ENCODE results near the gene H1-8.

Gene H1-8

DNA sequence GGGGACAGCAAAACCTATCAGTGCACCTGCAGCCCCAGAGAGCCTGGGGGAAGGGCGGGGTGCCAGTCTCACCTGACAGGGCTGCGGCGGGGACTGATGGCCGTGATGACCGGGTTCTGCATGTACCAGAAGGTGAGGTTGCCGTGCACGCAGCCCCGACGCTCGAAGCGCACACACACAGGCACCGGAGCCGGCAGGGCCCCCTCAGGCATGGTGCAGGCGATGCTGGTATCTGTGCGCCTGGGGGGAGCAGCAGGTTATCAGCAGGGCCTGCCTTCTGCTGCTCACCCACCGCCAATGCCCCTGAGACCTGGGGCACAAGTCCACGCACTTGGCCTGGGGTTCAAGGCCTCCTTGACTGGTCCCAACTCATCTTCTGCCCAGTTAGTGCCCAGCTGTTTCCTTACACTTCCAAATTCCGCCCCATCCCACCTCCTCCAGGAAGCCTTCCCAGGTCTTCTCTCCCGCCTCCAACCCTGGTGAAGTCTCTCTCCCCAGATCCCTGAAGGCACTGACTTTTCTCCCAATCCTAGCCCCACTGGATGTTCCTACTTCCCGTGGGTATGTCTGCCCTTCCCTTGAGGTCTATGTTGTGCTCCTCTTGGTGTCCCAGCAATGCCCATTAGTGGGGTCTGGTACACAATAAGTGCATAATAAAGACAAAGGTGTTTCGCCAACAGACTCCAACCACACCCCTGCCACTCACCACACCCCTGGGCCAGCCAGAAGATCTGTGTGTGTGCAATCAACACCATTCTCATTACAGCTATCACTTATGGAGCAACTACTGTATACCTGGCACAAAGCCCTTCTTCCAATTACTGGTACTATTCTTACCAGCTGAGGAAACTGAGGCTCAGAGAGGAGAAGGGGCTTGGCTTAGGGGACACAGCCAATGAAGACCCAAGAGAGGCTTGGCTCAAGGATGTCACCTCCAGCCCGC, 28.9 kb downstream of the H1-8 start:
- H3K9ac ChIP-seq (ENCODE audit: low read depth, low read length) = no peak overlapping the region
- H3K36me3 ChIP-seq (ENCODE audit: control insufficient read depth, insufficient read depth, low read length) = peaks cover 16% of the 10 kb centered on the region
- H3K4me3 ChIP-seq (ENCODE audit: low read depth, low read length) = no peak overlapping the region
- H3K4me1 ChIP-seq (ENCODE audit: control insufficient read depth, insufficient read depth, low read length) = no peaks in the 10 kb centered on the region
- H3K27me3 ChIP-seq (ENCODE audit: control insufficient read depth, insufficient read depth, low read length) = no peaks in the 10 kb centered on the region
- H3K9me3 ChIP-seq (ENCODE audit: control insufficient read depth, insufficient read depth, low read length) = no peaks in the 10 kb centered on the region

- no peaks in the 10 kb centered on the region for H3K27me3 ChIP-seq (ENCODE audit: control insufficient read depth, insufficient read depth, low read length)
- no peak overlapping the region for H3K9ac ChIP-seq (ENCODE audit: low read depth, low read length)
- no peaks in the 10 kb centered on the region for H3K4me1 ChIP-seq (ENCODE audit: control insufficient read depth, insufficient read depth, low read length)
- peaks cover 16% of the 10 kb centered on the region for H3K36me3 ChIP-seq (ENCODE audit: control insufficient read depth, insufficient read depth, low read length)
- no peak overlapping the region for H3K4me3 ChIP-seq (ENCODE audit: low read depth, low read length)
- no peaks in the 10 kb centered on the region for H3K9me3 ChIP-seq (ENCODE audit: control insufficient read depth, insufficient read depth, low read length)
Observed at GRCh38 chr3:129572603-129573002, 29.6 kb downstream of the H1-8 start.

DNA sequence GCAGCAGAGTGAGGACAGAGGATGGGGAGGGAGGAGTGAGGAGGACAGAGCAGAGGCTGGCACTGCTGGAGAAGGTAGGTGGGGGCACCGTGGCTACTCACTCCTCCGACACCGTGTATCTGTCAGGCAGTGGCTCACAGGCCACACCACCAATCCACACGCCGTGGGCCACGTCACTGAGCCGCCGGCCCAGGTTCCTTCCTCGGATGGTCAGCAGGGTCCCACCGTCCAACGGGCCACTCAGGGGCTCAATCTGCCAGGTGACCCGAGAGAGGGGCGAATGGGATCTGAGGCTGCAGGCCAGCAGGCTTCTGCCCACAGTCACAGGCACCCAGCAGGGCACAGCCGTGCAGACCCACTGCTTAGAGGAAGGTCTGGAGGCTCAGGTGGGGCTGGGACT, 30.5 kb downstream of the H1-8 start:
- no peaks in the 10 kb centered on the region for H3K4me1 ChIP-seq (ENCODE audit: control insufficient read depth, insufficient read depth, low read length)
- no peak overlapping the region for H3K9ac ChIP-seq (ENCODE audit: low read depth, low read length)
- no peaks in the 10 kb centered on the region for H3K9me3 ChIP-seq (ENCODE audit: control insufficient read depth, insufficient read depth, low read length)
- H3K27me3 ChIP-seq (ENCODE audit: control insufficient read depth, insufficient read depth, low read length) = no peaks in the 10 kb centered on the region
- H3K36me3 ChIP-seq (ENCODE audit: control insufficient read depth, insufficient read depth, low read length) = peaks cover 16% of the 10 kb centered on the region
- H3K4me3 ChIP-seq (ENCODE audit: low read depth, low read length) = no peak overlapping the region

DNA sequence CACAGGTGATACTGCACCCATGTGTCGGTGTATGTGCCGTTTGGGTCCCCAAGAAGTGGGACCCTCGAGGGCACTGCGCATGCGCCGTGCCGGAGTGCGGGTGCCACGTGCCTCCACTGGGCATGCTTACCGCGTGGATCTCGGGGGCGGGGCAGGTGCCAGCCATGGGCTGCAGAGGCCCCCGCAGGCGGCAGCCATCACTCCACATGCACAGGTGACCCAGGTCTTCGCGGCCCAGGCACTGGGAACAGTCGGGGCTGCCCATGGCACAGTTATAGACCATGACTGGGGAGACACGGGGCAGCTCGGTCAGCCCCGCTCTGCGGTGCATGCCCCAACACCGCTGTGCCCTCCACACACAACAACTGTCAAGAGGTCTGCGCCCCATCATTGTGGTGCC, 31.2 kb downstream of the H1-8 start:
- no peaks in the 10 kb centered on the region for H3K9me3 ChIP-seq (ENCODE audit: control insufficient read depth, insufficient read depth, low read length)
- no peak overlapping the region for H3K4me3 ChIP-seq (ENCODE audit: low read depth, low read length)
- no peaks in the 10 kb centered on the region for H3K4me1 ChIP-seq (ENCODE audit: control insufficient read depth, insufficient read depth, low read length)
- no peak overlapping the region for H3K9ac ChIP-seq (ENCODE audit: low read depth, low read length)
- H3K27me3 ChIP-seq (ENCODE audit: control insufficient read depth, insufficient read depth, low read length) = no peaks in the 10 kb centered on the region
- peaks cover 16% of the 10 kb centered on the region for H3K36me3 ChIP-seq (ENCODE audit: control insufficient read depth, insufficient read depth, low read length)

GRCh38 chr3:129575233-129575996, 32.4 kb downstream of the H1-8 start:
- Histone ChIP-seq H3K4me1 (ENCODE audit: control insufficient read depth, insufficient read depth, low read length) (no peaks in the 10 kb centered on the region), H3K4me3 (ENCODE audit: low read depth, low read length) (no peak overlapping the region), H3K9ac (ENCODE audit: low read depth, low read length) (no peak overlapping the region), H3K27me3 (ENCODE audit: control insufficient read depth, insufficient read depth, low read length) (no peaks in the 10 kb centered on the region), H3K36me3 (ENCODE audit: control insufficient read depth, insufficient read depth, low read length) (peaks cover 13% of the 10 kb centered on the region), H3K9me3 (ENCODE audit: control insufficient read depth, insufficient read depth, low read length) (no peaks in the 10 kb centered on the region)

DNA sequence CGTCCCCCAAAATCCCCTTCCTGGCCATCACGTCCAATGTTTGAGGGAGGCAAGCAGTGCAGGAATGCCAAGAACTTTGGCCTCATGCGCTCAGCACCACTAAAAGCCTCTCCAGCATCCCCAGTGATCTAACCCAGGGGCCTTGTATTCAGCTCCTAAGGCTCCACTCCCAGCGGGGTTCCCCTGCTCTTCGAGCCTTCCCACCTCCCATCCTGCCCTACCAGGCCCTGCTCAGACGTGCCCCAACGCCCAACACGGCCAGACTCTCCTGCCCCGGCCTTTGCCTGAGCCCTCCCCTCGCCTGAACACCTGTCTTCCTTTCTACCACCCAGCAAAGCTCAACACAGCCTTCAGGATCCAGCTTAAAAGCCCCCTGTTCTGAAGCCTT, 33.0 kb downstream of the H1-8 start:
- Histone ChIP-seq H3K4me1 (ENCODE audit: control insufficient read depth, insufficient read depth, low read length) (no peaks in the 10 kb centered on the region), H3K27me3 (ENCODE audit: control insufficient read depth, insufficient read depth, low read length) (no peaks in the 10 kb centered on the region), H3K36me3 (ENCODE audit: control insufficient read depth, insufficient read depth, low read length) (peaks cover 13% of the 10 kb centered on the region), H3K9ac (ENCODE audit: low read depth, low read length) (no peak overlapping the region), H3K9me3 (ENCODE audit: control insufficient read depth, insufficient read depth, low read length) (no peaks in the 10 kb centered on the region), H3K4me3 (ENCODE audit: low read depth, low read length) (no peak overlapping the region)

GRCh38 chr3:129576514-129577352, 33.8 kb downstream of the H1-8 start:
- H3K9ac ChIP-seq (ENCODE audit: low read depth, low read length) = no peak overlapping the region
- no peaks in the 10 kb centered on the region for H3K4me1 ChIP-seq (ENCODE audit: control insufficient read depth, insufficient read depth, low read length)
- no peak overlapping the region for H3K4me3 ChIP-seq (ENCODE audit: low read depth, low read length)
- H3K36me3 ChIP-seq (ENCODE audit: control insufficient read depth, insufficient read depth, low read length) = peaks cover 13% of the 10 kb centered on the region
- H3K27me3 ChIP-seq (ENCODE audit: control insufficient read depth, insufficient read depth, low read length) = no peaks in the 10 kb centered on the region
- H3K9me3 ChIP-seq (ENCODE audit: control insufficient read depth, insufficient read depth, low read length) = no peaks in the 10 kb centered on the region

DNA sequence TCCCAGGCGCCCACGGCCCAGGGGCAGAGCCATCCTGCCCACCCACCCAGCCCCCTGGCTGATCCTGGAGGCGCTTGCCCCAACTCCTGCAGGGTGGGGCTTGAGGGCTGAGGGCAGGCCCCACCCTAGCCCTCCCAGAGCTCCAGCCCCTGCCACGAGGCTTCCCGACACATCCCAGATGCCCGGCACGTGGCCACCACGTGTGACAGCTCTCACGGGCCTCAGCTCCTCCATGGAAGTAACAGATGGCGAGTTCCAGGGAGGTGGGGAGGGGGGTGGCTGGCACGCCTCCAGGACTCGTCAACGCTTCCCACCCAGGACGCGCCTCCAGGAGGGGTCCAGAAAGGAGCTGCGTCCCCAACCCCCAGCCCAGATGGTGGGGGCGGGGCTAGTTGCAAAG, 34.4 kb downstream of the H1-8 start:
- no peak overlapping the region for H3K9ac ChIP-seq (ENCODE audit: low read depth, low read length)
- no peaks in the 10 kb centered on the region for H3K9me3 ChIP-seq (ENCODE audit: control insufficient read depth, insufficient read depth, low read length)
- peaks cover 13% of the 10 kb centered on the region for H3K36me3 ChIP-seq (ENCODE audit: control insufficient read depth, insufficient read depth, low read length)
- H3K27me3 ChIP-seq (ENCODE audit: control insufficient read depth, insufficient read depth, low read length) = no peaks in the 10 kb centered on the region
- no peak overlapping the region for H3K4me3 ChIP-seq (ENCODE audit: low read depth, low read length)
- H3K4me1 ChIP-seq (ENCODE audit: control insufficient read depth, insufficient read depth, low read length) = no peaks in the 10 kb centered on the region

DNA sequence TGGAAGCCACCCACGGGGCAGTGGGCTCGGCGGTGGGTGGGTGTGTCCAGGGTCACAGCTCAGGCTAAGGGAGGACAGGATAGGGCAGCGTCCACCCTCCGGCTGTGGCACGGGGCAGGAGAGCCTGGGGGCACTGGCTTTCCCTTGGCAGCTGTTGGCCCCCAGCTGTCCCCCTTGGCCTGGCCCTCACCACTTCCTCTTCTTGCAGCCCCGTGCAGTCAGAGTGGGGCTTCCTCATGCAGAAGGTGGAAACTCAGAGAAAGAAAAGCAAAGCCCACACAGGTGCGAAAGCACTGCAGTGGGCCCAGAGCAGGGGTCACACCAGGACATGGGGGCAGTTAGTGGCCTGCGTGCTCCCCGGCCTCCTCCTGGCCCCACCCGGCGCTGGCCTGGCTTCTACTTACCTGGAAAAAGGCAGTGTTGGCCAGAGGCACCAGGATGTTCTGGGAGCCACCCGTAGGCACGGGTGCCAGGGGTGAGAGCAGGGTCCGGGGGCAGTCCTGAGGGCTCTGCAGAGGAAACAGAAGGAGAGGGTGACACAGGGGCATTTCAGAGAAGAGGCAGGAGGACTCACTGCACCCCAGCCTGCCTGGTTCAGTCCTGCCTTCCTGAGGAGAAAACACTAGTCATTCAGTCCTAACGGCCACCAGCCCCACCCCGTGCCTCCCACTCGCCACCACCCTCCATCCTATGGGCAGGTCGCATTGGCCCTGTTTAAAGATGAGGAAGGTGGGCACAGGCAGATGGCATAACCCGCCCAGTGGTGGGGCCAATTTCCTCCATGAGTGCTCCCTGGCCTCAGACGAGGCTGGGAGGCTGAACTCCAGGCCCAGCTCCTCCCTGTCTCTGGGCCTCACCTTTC, 35.2 kb downstream of the H1-8 start:
- Histone ChIP-seq H3K9ac (ENCODE audit: low read depth, low read length) (no peak overlapping the region), H3K4me3 (ENCODE audit: low read depth, low read length) (no peak overlapping the region), H3K9me3 (ENCODE audit: control insufficient read depth, insufficient read depth, low read length) (no peaks in the 10 kb centered on the region), H3K4me1 (ENCODE audit: control insufficient read depth, insufficient read depth, low read length) (no peaks in the 10 kb centered on the region), H3K27me3 (ENCODE audit: control insufficient read depth, insufficient read depth, low read length) (no peaks in the 10 kb centered on the region), H3K36me3 (ENCODE audit: control insufficient read depth, insufficient read depth, low read length) (peaks cover 14% of the 10 kb centered on the region)

- no peak overlapping the region for H3K9ac ChIP-seq (ENCODE audit: low read depth, low read length)
- no peaks in the 10 kb centered on the region for H3K27me3 ChIP-seq (ENCODE audit: control insufficient read depth, insufficient read depth, low read length)
- H3K4me1 ChIP-seq (ENCODE audit: control insufficient read depth, insufficient read depth, low read length) = no peaks in the 10 kb centered on the region
- H3K9me3 ChIP-seq (ENCODE audit: control insufficient read depth, insufficient read depth, low read length) = no peaks in the 10 kb centered on the region
- no peak overlapping the region for H3K4me3 ChIP-seq (ENCODE audit: low read depth, low read length)
- H3K36me3 ChIP-seq (ENCODE audit: control insufficient read depth, insufficient read depth, low read length) = peaks cover 12% of the 10 kb centered on the region
Observed at GRCh38 chr3:129579991-129580390, 37.0 kb downstream of the H1-8 start.

- H3K4me1 ChIP-seq (ENCODE audit: control insufficient read depth, insufficient read depth, low read length) = no peaks in the 10 kb centered on the region
- H3K9ac ChIP-seq (ENCODE audit: low read depth, low read length) = no peak overlapping the region
- no peaks in the 10 kb centered on the region for H3K9me3 ChIP-seq (ENCODE audit: control insufficient read depth, insufficient read depth, low read length)
- no peaks in the 10 kb centered on the region for H3K27me3 ChIP-seq (ENCODE audit: control insufficient read depth, insufficient read depth, low read length)
- no peak overlapping the region for H3K4me3 ChIP-seq (ENCODE audit: low read depth, low read length)
- peaks cover 18% of the 10 kb centered on the region for H3K36me3 ChIP-seq (ENCODE audit: control insufficient read depth, insufficient read depth, low read length)
Observed at GRCh38 chr3:129581623-129582022, 38.6 kb downstream of the H1-8 start.

Measured in iPS-15b (cell line).